Stimulated activated CD4-positive, alpha-beta T cell treated with anti-CD3 and anti-CD28 coated beads, Interleukin-2, amount 100 ng/mL, for 24 hours (primary cell): ENCODE results near the gene TUG1.

Experiments
- DNase-seq, 2 donors: peaks; one replicate each; pipeline ENCODE4 v3.0.0-alpha.2; 2020

TUG1 gene

GRCh38 chr22:30968924-30969531 is at the start of gene TUG1:
Gene TUG1 (plus strand): TSS chr22:30969265.
- peak; percentile 97 to 98 for DNase-seq

- no peak for DNase-seq
These were observed 49.1 kb upstream of the TUG1 start for GRCh38 chr22:30919973-30920372.

GRCh38 chr22:30920407-30920806 is 48.7 kb upstream of the TUG1 start:
- DNase-seq = peak; percentile 88 to 92

GRCh38 chr22:30921108-30921507 is 48.0 kb upstream of the TUG1 start:
- no peak for DNase-seq

GRCh38 chr22:30922151-30922611 is 46.9 kb upstream of the TUG1 start:
- peak; percentile 75 to 83 for DNase-seq

GRCh38 chr22:30923168-30923900 is 45.7 kb upstream of the TUG1 start:
- DNase-seq = no peak

GRCh38 chr22:30925667-30926066 is 43.4 kb upstream of the TUG1 start:
- no peak for DNase-seq

- no peak for DNase-seq
These were observed 42.4 kb upstream of the TUG1 start for GRCh38 chr22:30926706-30927105.

- DNase-seq = no peak
These were observed 41.3 kb upstream of the TUG1 start for GRCh38 chr22:30927806-30928205.

GRCh38 chr22:30928401-30928800 is 40.7 kb upstream of the TUG1 start:
- DNase-seq = no peak

- no peak for DNase-seq
These were observed 38.8 kb upstream of the TUG1 start for GRCh38 chr22:30930228-30930627.

GRCh38 chr22:30931541-30932300 is 37.3 kb upstream of the TUG1 start:
- no peak for DNase-seq

- DNase-seq = no peak
These were observed 36.4 kb upstream of the TUG1 start for GRCh38 chr22:30932661-30933060.

- DNase-seq = no peak
These were observed 35.6 kb upstream of the TUG1 start for GRCh38 chr22:30933457-30933856.

- no peak for DNase-seq
These were observed 35.0 kb upstream of the TUG1 start for GRCh38 chr22:30934053-30934452.

GRCh38 chr22:30940685-30941362 is 28.2 kb upstream of the TUG1 start:
- DNase-seq = peak; percentile 40 to 43

- DNase-seq = no peak
These were observed 27.7 kb upstream of the TUG1 start for GRCh38 chr22:30941363-30941740.

GRCh38 chr22:30943368-30943767 is 25.7 kb upstream of the TUG1 start:
- DNase-seq = peak; percentile 29 to 35

- DNase-seq = no peak
These were observed 24.1 kb upstream of the TUG1 start for GRCh38 chr22:30944986-30945385.

GRCh38 chr22:30945653-30946052 is 23.4 kb upstream of the TUG1 start:
- no peak for DNase-seq

GRCh38 chr22:30946354-30946753 is 22.7 kb upstream of the TUG1 start:
- no peak for DNase-seq

GRCh38 chr22:30947173-30947815 is 21.8 kb upstream of the TUG1 start:
- DNase-seq = no peak
